ENCODE results near the gene NEK9.

GRCh38 chr14:75046899-75047298 is 79.9 kb downstream of the NEK9 start:
- TF ChIP-seq, protein P1, sequence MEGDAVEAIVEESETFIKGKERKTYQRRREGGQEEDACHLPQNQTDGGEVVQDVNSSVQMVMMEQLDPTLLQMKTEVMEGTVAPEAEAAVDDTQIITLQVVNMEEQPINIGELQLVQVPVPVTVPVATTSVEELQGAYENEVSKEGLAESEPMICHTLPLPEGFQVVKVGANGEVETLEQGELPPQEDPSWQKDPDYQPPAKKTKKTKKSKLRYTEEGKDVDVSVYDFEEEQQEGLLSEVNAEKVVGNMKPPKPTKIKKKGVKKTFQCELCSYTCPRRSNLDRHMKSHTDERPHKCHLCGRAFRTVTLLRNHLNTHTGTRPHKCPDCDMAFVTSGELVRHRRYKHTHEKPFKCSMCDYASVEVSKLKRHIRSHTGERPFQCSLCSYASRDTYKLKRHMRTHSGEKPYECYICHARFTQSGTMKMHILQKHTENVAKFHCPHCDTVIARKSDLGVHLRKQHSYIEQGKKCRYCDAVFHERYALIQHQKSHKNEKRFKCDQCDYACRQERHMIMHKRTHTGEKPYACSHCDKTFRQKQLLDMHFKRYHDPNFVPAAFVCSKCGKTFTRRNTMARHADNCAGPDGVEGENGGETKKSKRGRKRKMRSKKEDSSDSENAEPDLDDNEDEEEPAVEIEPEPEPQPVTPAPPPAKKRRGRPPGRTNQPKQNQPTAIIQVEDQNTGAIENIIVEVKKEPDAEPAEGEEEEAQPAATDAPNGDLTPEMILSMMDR (IDR thresholded peaks at IDR 0.05; ENCODE audit: insufficient read depth, low read length, poor library complexity, severe bottlenecking): no peak
- TF ChIP-seq EZH2phosphoT487 (conservative IDR thresholded peaks at IDR 0.05; ENCODE audit: low read length): no peak

Data from SU-DHL-6 (cell line).